Measurements from ENCODE around the gene WNT7A. TPM values are rescaled to one million over a fixed set of nuclear protein-coding genes. Genes with fewer than 3 reads are reported as not detected.

Gene WNT7A
- total RNA-seq, 2 donors from 2014 or later, result 0.13 TPM; not detected in 1

DNA sequence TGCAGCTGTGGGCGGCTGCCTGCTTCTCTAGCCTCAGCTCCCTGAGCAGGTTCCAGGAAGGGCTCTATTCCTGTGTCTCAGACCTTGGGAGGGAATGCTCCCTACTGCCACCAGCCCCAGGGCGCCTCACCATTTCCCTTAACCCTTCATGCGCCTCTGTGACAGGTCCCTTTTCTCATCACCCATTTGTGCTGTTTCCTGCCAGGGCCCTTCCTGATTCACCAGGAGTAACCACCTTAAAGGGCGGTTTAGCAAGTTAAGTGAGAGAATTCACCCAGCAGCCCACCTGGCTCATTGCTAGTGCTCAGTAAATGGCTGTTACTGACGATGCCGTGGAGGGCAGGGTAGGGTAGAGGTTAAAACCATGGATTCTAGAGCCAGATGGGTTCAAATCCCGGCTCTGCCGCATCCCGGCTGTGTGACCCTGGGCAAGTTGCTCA lies 87.8 kb downstream of the WNT7A start:
- no peak overlapping the region for H3K27ac Mint-ChIP-seq
- no peaks in the 10 kb centered on the region for H3K27me3 Mint-ChIP-seq (ENCODE audit: insufficient read depth)
- H3K9me3 Mint-ChIP-seq, result no peaks in the 10 kb centered on the region
- DNase-seq, result no peak
- no peak overlapping the region for H3K27ac ChIP-seq (ENCODE audit: low read depth, low read length)
- H3K9me3 ChIP-seq (ENCODE audit: control insufficient read depth, low read length), result no peaks in the 10 kb centered on the region
- no peaks in the 10 kb centered on the region for H3K36me3 Mint-ChIP-seq (ENCODE audit: low read depth)
- H3K27me3 ChIP-seq (ENCODE audit: control insufficient read depth, insufficient read depth, low read length, poor library complexity, severe bottlenecking), result no peaks in the 10 kb centered on the region
- no peak overlapping the region for H3K4me3 Mint-ChIP-seq
- TF ChIP-seq, protein P1, sequence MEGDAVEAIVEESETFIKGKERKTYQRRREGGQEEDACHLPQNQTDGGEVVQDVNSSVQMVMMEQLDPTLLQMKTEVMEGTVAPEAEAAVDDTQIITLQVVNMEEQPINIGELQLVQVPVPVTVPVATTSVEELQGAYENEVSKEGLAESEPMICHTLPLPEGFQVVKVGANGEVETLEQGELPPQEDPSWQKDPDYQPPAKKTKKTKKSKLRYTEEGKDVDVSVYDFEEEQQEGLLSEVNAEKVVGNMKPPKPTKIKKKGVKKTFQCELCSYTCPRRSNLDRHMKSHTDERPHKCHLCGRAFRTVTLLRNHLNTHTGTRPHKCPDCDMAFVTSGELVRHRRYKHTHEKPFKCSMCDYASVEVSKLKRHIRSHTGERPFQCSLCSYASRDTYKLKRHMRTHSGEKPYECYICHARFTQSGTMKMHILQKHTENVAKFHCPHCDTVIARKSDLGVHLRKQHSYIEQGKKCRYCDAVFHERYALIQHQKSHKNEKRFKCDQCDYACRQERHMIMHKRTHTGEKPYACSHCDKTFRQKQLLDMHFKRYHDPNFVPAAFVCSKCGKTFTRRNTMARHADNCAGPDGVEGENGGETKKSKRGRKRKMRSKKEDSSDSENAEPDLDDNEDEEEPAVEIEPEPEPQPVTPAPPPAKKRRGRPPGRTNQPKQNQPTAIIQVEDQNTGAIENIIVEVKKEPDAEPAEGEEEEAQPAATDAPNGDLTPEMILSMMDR (conservative IDR thresholded peaks at IDR 0.05), result no peak
- WGBS, 2 experiments (ENCODE audit: insufficient coverage in 1 of 2, insufficient read length in 1 of 2), result 92 to 97% methylated on average over 6 to 9 of the region's 9 CpGs
- H3K4me3 ChIP-seq (ENCODE audit: low read length), result no peak overlapping the region
- H3K4me1 Mint-ChIP-seq, result peaks cover 9% of the 10 kb centered on the region
- H3K36me3 ChIP-seq (ENCODE audit: control insufficient read depth, insufficient read depth, low read length), result no peaks in the 10 kb centered on the region
- no peaks in the 10 kb centered on the region for H3K4me1 ChIP-seq (ENCODE audit: control insufficient read depth, insufficient read depth, low read length)
- H3K9ac ChIP-seq (ENCODE audit: extremely low read depth, low read length, poor library complexity, severe bottlenecking), result no peak overlapping the region

DNA sequence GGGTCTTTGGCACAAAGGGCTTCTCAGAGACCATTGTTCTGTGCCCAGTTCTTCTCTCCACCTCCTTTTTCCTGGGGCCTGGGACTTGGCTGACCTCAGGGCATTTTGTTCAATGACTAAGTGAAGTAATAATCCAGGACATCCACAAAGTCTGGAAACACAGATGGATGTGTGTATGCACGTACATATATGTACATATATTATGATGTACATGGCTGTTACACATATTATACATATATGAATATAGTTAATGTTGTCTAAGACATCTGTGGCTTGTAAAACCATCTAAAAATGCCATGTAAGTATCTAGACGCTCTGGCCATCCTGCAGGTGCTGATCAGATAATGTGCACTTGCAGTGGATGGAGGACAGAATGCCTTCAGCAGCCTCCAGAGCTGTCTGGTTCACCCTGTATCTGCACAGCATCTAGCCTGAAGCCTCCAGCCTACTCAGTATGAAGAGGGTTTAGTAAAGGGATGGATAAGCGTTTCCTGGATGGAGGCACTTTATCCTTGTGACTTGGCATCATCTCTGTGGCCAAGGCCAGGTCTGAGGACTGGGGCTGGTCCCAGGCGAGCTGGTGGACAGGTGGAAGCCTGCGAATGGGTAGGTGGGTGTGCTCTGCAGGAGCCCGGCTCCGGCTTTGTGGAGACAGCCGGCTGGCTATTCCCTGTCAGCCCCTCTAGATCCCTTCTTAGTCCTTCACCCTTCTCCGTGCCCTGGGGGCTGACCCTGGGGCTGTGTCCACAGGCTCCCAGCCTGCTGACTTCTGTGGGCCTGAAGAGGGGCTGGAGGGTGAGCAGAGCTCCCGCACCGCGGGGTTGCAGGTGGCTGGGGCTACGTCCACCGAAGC lies 88.4 kb downstream of the WNT7A start:
- no peak overlapping the region for H3K27ac ChIP-seq (ENCODE audit: low read depth, low read length)
- Mint-ChIP-seq H3K4me1 (peaks cover 9% of the 10 kb centered on the region), H3K27ac (no peak overlapping the region), H3K27me3 (ENCODE audit: insufficient read depth) (no peaks in the 10 kb centered on the region), H3K4me3 (no peak overlapping the region), H3K9me3 (no peaks in the 10 kb centered on the region), H3K36me3 (ENCODE audit: low read depth) (no peaks in the 10 kb centered on the region)
- DNase-seq, result no peak
- no peaks in the 10 kb centered on the region for H3K9me3 ChIP-seq (ENCODE audit: control insufficient read depth, low read length)
- TF ChIP-seq, protein P1 (conservative IDR thresholded peaks at IDR 0.05), result no peak
- 79 to 91% methylated on average over 4 to 13 of the region's 14 CpGs for WGBS, 2 experiments (ENCODE audit: insufficient coverage in 1 of 2, insufficient read length in 1 of 2)
- H3K27me3 ChIP-seq (ENCODE audit: control insufficient read depth, insufficient read depth, low read length, poor library complexity, severe bottlenecking), result no peaks in the 10 kb centered on the region
- no peak overlapping the region for H3K4me3 ChIP-seq (ENCODE audit: low read length)
- H3K36me3 ChIP-seq (ENCODE audit: control insufficient read depth, insufficient read depth, low read length), result no peaks in the 10 kb centered on the region
- H3K9ac ChIP-seq (ENCODE audit: extremely low read depth, low read length, poor library complexity, severe bottlenecking), result no peak overlapping the region
- H3K4me1 ChIP-seq (ENCODE audit: control insufficient read depth, insufficient read depth, low read length), result no peaks in the 10 kb centered on the region

DNA sequence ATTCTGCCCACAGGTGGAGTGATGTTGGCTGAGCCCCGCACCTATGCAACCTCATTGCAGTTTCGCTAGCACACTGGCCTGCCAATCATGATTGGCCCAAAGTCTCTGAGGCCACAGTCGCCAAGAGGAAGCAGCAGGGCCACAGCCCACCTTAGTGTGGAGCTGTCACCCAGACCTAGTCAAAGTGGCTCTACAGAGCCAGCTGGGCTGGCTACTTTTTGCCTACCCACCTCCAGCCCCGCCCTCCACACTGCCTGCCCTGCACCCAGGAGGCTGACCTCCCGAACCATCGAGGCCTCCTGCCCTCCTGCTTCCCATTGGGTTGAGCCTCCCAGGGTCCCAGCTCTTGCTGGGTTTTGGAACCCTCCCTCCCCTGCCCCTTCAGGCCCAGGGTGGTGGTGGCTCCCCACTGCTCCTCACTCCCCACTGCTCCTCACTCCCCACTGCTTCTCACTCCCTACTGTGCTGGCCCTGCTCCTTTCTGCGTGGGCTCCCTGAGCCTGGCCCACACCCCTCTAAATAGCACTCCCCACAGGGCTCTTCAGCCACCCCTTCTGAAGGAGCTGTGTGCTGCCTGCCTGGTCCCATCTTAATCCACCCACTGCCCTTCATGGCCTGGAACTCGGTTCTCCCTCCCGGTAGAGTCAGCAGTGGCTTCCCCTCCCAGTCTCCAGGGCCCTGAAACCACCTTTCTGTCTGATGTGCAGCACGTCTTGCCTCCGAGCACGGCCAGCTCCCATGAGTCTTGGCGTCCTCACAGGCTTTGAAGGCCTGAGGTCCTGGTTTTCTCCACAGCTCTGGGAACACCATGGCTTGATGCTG lies 89.3 kb downstream of the WNT7A start:
- H3K27ac Mint-ChIP-seq, result no peak overlapping the region
- TF ChIP-seq, protein P1 (conservative IDR thresholded peaks at IDR 0.05), result no peak
- H3K4me1 ChIP-seq (ENCODE audit: control insufficient read depth, insufficient read depth, low read length), result peaks cover 7% of the 10 kb centered on the region
- no peaks in the 10 kb centered on the region for H3K9me3 ChIP-seq (ENCODE audit: control insufficient read depth, low read length)
- no peak overlapping the region for H3K4me3 Mint-ChIP-seq
- no peaks in the 10 kb centered on the region for H3K36me3 ChIP-seq (ENCODE audit: control insufficient read depth, insufficient read depth, low read length)
- no peaks in the 10 kb centered on the region for H3K9me3 Mint-ChIP-seq
- no peak overlapping the region for H3K27ac ChIP-seq (ENCODE audit: low read depth, low read length)
- H3K27me3 ChIP-seq (ENCODE audit: control insufficient read depth, insufficient read depth, low read length, poor library complexity, severe bottlenecking), result no peaks in the 10 kb centered on the region
- H3K4me1 Mint-ChIP-seq, result peaks cover 7% of the 10 kb centered on the region
- no peaks in the 10 kb centered on the region for H3K36me3 Mint-ChIP-seq (ENCODE audit: low read depth)
- no peak for DNase-seq
- WGBS, 2 experiments (ENCODE audit: insufficient coverage in 1 of 2, insufficient read length in 1 of 2), result 88 to 90% methylated on average over 12 to 13 of the region's 13 CpGs
- H3K4me3 ChIP-seq (ENCODE audit: low read length), result no peak overlapping the region
- H3K27me3 Mint-ChIP-seq (ENCODE audit: insufficient read depth), result no peaks in the 10 kb centered on the region
- no peak overlapping the region for H3K9ac ChIP-seq (ENCODE audit: extremely low read depth, low read length, poor library complexity, severe bottlenecking)
